Gastroesophageal sphincter (tissue), 3 donors: ENCODE results near the gene ITGB2.

Experiments
- CTCF ChIP-seq, 4 experiments: fragments of 200-600 bp in 2 of 4; fragments of 450-650 bp in 2 of 4; sonication (generic) in 1 of 4; IDR thresholded peaks; one replicate each; pipeline ENCODE4 v1.5.1; 2017 to 2019; ENCODE audit warnings: antibody characterized with exemption in 4 of 4, mild to moderate bottlenecking in 2 of 4, moderate library complexity in 2 of 4
- POLR2A ChIP-seq, 2 donors: fragments of 450-650 bp; IDR thresholded peaks; one replicate each; pipeline ENCODE4 v1.6.1; 2017; ENCODE audit warnings: antibody characterized with exemption in 2 of 2, mild to moderate bottlenecking in 2 of 2, moderate library complexity in 1 of 2
- POLR2AphosphoS5 ChIP-seq: sonication (generic); formaldehyde crosslinking; IDR thresholded peaks from one replicate; pipeline ENCODE4 v1.6.1; 2017; ENCODE audit warnings: antibody characterized with exemption

GRCh38 chr21:44903050-44903685, 17.5 kb downstream of the ITGB2 start:
- TF ChIP-seq CTCF (IDR thresholded peaks at IDR 0.05): no peak
- no peak for TF ChIP-seq POLR2AphosphoS5
- TF ChIP-seq POLR2A (IDR thresholded peaks at IDR 0.05): no peak
